HG02870 (cell line): Measurements from ENCODE around the gene CD151.
A peak's percentile ranks its signal among the peaks of the same experiment; 100 is the strongest.

Source experiments
- ATAC-seq: cut with Tn5 transposase; IDR thresholded peaks from one replicate; pipeline ENCODE4 v1.9.1; 2021; ENCODE audit warnings: mild to moderate bottlenecking, moderate library complexity; ENCODE audit not compliant: unreplicated experiment

CD151 gene

GRCh38 chr11:827897-828192 lies 4.9 kb upstream of the CD151 start, which contains the start of gene CRACR2B:
CRACR2B (plus strand) TSS chr11:827919; CDS start chr11:828608, 689 bp downstream.
- ATAC-seq = no peak

- ATAC-seq = no peak
Observed at GRCh38 chr11:828506-829175, 4.1 kb upstream of the CD151 start.

GRCh38 chr11:829176-829846 lies 3.4 kb upstream of the CD151 start:
- ATAC-seq = no peak

- no peak for ATAC-seq
Observed at GRCh38 chr11:829847-830294, 2.9 kb upstream of the CD151 start.

- ATAC-seq = peak; percentile 28
Observed at GRCh38 chr11:830295-831117, 2.2 kb upstream of the CD151 start.

GRCh38 chr11:831118-831864 lies 1.5 kb upstream of the CD151 start:
- no peak for ATAC-seq

GRCh38 chr11:831961-832528 lies 707 bp upstream of the CD151 start:
- no peak for ATAC-seq

- peak; percentile 14 for ATAC-seq
Observed at GRCh38 chr11:833114-833791, 501 bp downstream of the CD151 start.

GRCh38 chr11:833849-834311 lies 1.1 kb downstream of the CD151 start:
- no peak for ATAC-seq

GRCh38 chr11:834371-835316 lies 1.9 kb downstream of the CD151 start:
- no peak for ATAC-seq

- no peak for ATAC-seq
Observed at GRCh38 chr11:836274-836673, 3.5 kb downstream of the CD151 start.

- ATAC-seq = no peak
Observed at GRCh38 chr11:836700-837099, 3.9 kb downstream of the CD151 start.

- ATAC-seq = no peak
Observed at GRCh38 chr11:837189-837989, 4.6 kb downstream of the CD151 start.

- no peak for ATAC-seq
Observed at GRCh38 chr11:837990-838307, 5.2 kb downstream of the CD151 start.

GRCh38 chr11:838441-839279 lies 5.9 kb downstream of the CD151 start:
- no peak for ATAC-seq

- no peak for ATAC-seq
Observed at GRCh38 chr11:839280-839623, 6.5 kb downstream of the CD151 start.

GRCh38 chr11:839875-840617 lies 7.3 kb downstream of the CD151 start:
- no peak for ATAC-seq
